Astrocyte of the spinal cord (primary cell): Measurements from ENCODE around the gene RBM42.

Experiments
- DNase-seq: peaks from one replicate; pipeline ENCODE4 v3.0.0; 2011; ENCODE audit warnings: low read depth, low spot score
- H3K4me3 ChIP-seq: 2 replicates; pipeline ENCODE4 v1.5.1; 2011; ENCODE audit warnings: low read depth, mild to moderate bottlenecking, low read length, moderate library complexity
- in situ Hi-C: cut with HindIII; loops from 2 replicates; pipeline ENCODE4 v1.10.0; 2017; ENCODE audit warnings: low sequenced_read_pairs
- TF ChIP-seq, protein P1 (sequence below): IDR thresholded peaks from 2 replicates; pipeline ENCODE4 v1.5.1; 2012; ENCODE audit warnings: low read depth, mild to moderate bottlenecking, low read length, inconsistent platforms

RBM42 gene

DNA sequence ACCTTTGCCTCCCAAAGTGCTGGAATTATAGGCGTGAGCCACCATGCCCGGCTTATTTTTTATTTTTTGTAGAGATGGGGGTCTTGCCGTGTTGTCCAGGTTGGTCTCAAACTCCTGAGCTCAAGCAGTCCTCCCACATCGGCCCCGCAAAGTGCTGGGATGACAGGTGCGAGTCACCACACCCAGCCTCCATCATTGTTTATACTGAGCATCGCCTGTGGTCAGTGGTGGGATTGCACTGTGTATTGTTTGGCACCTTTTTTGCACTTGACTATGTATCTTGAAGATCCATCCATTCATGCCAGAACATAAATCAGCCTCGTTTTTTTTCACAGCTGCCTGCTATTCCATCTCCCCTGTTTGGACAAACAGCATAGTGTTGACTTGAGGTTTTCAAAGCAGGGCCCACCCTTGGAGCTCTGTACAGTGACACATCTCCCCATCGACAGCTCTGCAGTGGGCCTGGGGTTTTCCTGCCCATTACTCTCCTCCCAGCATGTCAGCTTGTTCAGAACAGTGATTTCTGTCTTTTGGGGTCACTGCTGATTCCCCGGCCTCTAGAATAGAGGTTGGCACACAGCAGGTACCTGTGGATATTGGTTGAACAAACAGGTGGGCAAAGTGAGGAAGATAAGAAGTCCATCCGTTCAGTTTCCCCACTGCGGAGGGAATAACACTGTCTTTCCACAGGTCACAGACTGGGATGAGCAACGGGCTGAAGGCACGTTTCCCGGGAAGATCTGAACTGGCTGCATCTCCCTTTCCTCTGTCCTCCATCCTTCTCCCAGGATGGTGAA is 29.3 kb downstream of the RBM42 start:
- peak; percentile 48 for DNase-seq
- in situ Hi-C loops, result no loop called here

DNA sequence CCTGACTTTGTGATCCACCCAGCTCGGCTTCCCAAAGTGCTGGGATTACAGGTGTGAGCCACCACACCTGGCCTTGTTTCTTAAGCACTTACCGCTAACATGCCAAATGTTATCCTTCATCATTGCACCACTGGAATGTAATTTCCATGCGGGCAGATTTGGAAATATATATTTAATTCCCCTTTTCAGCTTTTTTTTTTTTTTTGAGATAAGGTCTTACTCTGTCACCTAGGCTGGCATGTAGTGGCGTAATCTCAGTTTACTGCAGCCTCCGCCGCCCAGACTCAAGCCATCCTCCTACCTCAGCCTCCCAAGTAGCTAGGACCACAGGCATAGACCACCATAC is 33.1 kb downstream of the RBM42 start:
- no peak overlapping the region for H3K4me3 ChIP-seq
- no peak for DNase-seq
- in situ Hi-C loops, result no loop called here
- TF ChIP-seq, protein P1, sequence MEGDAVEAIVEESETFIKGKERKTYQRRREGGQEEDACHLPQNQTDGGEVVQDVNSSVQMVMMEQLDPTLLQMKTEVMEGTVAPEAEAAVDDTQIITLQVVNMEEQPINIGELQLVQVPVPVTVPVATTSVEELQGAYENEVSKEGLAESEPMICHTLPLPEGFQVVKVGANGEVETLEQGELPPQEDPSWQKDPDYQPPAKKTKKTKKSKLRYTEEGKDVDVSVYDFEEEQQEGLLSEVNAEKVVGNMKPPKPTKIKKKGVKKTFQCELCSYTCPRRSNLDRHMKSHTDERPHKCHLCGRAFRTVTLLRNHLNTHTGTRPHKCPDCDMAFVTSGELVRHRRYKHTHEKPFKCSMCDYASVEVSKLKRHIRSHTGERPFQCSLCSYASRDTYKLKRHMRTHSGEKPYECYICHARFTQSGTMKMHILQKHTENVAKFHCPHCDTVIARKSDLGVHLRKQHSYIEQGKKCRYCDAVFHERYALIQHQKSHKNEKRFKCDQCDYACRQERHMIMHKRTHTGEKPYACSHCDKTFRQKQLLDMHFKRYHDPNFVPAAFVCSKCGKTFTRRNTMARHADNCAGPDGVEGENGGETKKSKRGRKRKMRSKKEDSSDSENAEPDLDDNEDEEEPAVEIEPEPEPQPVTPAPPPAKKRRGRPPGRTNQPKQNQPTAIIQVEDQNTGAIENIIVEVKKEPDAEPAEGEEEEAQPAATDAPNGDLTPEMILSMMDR, result no peak

More for the DNA sequence above, 29.3 kb downstream of the RBM42 start:
- no peak overlapping the region for H3K4me3 ChIP-seq
- TF ChIP-seq, protein P1, result peak; percentile 31

DNA sequence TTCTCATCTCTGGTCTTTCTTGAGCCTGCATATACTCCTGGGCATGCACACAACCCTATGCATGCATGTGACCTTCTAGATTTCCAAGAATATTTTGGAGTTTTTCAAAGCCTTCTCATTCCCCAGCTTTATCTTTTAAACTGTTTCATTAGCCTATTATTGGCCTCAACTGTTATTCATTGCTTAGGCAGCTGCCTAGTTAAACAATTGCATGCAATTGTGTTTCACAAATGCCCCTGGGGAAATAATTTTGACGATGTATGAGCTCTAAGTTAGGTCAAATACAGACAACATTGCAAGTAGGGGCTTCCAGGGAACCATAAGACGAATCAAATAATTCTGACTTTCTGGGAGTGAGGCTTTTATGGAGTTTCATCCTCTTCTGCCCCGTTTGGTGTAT is 35.1 kb downstream of the RBM42 start:
- TF ChIP-seq, protein P1, result no peak
- in situ Hi-C loops, result no loop called here
- no peak for DNase-seq
- H3K4me3 ChIP-seq, result no peak overlapping the region

DNA sequence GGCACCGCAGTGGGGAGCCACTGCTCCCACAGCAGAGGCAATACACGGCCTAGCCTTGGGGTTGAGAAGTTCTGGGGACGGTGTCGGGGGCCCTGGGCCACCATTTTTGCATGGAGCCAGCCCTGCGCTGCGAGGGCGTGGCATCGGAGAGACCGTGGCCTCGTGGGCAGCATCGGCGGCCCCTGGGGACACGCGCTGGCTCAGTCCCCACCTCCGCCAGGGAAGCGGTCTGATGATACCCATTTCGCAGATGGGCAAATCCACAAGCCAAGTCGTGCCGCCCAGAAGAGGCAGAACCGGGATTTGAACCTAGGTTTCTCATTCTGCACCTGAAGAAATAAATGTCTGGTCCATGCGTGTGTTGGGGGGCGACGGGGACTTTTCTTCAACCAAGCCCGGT is 36.3 kb downstream of the RBM42 start:
- DNase-seq, result no peak
- H3K4me3 ChIP-seq, result no peak overlapping the region
- in situ Hi-C loops, result no loop called here
- TF ChIP-seq, protein P1, result no peak

DNA sequence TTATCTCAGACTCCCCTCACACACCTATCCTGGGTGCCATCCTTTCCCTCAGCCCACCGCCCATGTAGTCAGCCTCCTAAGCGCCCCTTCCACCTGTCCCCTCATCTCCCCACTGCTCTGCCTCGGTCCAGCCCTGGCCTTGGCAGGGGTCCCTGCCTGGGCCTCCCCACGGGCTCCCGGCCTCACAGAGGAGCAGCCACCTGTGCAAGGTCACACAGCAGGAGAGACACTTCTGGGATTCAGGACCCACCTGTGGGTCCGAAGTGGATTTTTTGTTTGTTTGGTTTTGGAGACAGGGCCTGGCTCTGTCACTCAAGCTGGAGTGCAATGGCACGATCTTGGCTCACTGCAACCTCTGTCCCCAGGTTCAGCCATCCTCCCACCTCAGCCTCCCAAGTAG is 36.8 kb downstream of the RBM42 start:
- DNase-seq, result no peak
- H3K4me3 ChIP-seq, result no peak overlapping the region
- TF ChIP-seq, protein P1, result no peak
- in situ Hi-C loops, result no loop called here

DNA sequence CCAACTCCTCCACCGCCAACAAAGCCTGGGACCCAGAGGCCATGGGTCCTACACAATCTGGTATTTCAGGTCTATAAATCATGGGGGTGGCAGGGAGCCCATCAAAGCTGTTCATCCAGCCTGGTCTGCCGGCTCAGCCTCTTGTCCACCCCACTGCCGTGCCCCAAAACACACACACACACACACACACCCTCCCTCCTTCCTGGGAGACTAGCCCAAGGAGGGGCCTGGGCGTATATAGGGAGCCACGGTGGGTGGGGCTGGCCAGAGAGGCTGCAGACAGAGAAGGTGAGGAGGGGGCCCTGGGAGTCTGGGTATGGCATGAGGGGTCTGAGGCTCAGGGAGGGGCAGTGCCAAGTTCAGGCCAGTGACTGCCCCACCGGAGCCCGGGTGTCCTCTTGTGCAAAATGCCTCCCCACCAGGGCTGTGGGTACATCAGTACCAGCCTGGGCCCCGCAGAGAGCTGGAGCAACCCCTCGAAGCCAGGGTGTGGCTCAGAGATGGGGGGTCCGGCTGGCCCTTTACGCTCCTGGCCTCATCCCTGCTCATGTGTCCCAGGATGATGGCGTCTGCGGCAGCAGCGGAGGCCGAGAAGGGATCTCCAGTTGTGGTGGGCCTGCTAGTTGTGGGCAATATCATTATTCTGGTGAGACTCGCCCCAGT is 37.5 kb downstream of the RBM42 start, which contains the start of gene UPK1A:
UPK1A (plus strand) TSS at position 267 of the 663 bp plus-strand sequence; CDS start at position 563, 296 bp downstream.
- TF ChIP-seq, protein P1, result no peak
- no peak within 1 kb of the TSS for H3K4me3 ChIP-seq
- no peak for DNase-seq
- in situ Hi-C loops, result no loop called here
